Activated CD4-positive, alpha-beta T cell treated with anti-CD3 and anti-CD28 coated beads for 4 hours (primary cell): ENCODE measurements around the gene LTBP1.
"Not testable (repeated sequence)": the region's sequence is repeated elsewhere in the genome, so short reads cannot be mapped to it uniquely, and the experiment has no call there.

Experiments
- DNase-seq, 2 donors: peaks; one replicate each; pipeline ENCODE4 v3.0.0-alpha.2; 2020

LTBP1 gene

DNA sequence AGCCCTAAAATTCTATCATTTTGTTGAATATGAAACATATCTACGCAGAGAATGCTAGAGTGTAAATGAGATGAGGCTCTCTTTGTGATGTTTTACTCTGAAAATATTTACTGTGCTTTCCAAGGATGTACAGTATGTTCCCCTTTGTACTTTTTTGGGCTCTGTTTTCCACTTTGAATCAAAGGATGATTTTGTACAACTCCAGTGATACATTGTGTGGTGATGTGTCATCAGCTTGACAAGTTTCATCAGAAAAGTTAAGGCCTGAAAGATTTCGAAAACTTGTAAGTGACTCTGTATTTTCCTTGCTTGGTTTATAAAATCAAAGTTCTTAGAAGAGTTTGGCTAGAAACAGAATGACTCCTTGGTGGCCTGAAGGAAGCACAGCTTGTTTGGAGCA is 206.3 kb downstream of the LTBP1 start:
- DNase-seq = no peak

DNA sequence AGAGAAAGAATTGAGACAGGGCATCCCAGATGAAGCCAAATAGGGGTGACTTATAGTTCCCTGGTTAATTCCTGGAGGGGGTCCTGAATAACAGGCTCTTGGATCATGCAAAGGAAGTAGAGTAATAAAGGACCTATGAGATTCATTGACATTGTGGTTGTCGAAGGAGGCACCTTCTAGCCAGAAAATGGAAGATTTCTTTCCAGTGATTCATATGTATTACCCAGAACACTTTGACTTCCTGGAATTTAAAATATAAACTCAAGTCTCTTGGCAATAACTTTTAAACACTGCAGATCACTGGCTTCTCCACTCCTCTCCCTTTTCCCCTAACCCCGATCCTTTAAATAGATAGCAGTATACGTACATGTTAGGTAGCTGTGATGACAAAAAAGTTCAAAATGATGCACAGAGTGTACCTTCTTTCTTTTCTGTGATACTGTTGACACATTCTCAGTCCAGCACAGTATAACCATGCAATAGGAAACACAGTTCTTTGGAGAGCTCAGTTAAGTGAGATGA is 211.8 kb downstream of the LTBP1 start:
- no peak for DNase-seq

DNA sequence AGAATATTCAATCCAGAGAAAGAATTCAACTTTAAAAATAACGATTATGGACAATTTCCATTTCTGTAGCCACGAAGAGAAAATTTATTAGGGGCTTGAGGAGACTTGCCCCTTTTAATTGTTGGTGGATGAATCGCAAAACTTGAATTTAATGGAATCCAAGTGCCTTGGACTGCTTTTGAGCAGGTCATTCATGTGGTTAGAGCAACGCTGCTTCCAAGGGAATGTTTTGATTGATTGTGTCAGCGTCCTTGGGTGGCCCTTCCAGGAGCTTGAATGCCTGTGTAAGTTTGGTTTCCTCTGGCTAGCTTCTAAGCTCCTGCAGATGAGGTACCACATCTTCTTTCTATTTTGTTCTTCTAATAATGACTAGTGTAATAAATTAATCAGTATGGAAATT is 213.4 kb downstream of the LTBP1 start:
- no peak for DNase-seq

DNA sequence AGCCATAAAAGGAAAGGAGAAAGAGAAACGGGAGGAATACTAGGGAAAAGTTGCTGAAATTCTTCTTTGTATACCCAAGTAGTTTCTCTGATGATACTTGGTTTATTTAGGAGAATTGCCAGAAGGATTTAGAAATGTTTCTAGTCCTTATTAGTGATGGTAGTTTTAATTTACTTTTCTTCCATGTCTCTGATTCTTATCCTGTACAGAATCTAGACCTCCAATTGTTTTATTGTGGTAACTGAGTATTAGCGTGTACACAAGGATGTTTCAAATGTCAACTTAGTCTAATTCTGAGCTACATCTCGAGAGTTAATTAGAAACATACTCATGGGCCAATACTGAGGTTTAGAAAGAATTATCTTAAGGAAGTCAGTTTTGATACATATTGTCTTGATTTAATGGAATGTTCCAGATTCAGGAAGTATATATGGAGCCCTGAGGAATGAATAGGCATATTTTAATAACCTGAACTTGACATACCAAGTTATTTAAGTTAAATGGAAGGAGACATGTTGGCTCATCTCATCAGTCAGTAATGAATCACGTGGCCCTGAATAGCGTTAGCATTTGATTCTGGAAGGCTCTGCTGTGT is 219.6 kb downstream of the LTBP1 start:
- DNase-seq = no peak

DNA sequence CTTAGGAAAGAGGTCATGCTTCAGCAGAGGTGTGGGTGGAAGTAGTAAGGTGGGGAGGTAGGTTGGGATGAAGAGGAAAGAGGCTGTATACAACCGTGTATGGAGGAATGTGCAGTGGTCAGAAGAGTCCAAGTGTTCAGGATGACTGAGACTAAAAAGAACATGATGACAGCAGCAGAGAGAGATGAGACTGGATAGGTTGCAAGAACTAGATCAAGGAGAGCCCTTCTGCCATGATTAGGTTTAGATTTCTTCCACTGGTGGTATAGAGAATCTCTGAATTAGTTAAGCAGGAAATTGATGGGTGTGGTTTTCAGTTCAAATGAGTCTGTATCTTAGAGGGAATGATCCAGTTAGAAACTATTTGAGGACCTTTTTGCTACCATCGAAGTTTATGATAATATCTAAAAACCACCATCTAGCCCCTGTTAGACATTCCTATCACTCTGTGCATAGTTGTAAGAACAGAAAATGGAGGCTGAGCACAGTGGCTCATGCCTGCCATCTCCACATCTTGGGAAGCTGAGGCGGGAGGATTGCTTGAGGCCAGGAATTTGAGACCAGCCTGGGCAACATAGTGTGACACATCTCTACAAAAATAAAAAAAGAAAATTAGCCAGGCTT is 221.0 kb downstream of the LTBP1 start:
- DNase-seq = no peak

DNA sequence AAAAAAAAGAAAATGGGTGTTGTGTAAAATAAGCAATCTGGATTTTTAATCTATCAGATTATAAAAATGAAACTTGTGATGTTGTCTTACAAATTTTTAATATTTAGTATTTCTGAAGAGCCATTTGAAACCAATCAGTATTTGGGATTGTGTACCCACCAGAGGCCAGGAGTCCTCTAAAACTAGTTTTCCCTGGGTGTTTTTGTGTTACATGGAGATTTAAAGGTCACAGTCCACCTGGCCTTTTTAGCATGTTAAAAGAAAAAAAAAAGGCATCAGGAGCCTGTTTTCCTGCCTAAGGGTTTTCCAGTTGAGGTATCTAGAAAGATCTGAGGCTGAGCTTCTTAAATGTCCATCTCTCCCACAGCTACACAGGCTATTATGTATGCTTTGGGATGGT is 221.7 kb downstream of the LTBP1 start:
- DNase-seq = no peak

DNA sequence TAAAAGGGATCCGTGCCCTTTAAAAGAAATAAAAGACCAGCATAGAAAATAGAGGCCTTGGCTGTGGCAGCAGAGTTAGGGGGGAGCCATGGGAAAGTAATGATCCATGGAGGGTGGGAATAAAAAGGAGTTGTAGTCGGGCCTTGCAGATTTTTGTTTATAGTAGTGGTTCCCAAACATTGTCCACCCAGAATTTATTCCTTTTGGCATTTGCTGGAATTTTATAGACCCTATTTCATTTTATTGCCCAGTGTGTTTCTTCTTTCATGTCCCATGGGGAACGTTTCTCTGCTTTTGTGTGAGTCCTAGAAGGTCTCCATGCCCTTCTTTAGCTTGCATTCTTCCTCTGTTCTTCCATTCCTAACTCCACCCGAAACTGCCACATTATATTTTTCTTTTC is 222.2 kb downstream of the LTBP1 start:
- DNase-seq = no peak

DNA sequence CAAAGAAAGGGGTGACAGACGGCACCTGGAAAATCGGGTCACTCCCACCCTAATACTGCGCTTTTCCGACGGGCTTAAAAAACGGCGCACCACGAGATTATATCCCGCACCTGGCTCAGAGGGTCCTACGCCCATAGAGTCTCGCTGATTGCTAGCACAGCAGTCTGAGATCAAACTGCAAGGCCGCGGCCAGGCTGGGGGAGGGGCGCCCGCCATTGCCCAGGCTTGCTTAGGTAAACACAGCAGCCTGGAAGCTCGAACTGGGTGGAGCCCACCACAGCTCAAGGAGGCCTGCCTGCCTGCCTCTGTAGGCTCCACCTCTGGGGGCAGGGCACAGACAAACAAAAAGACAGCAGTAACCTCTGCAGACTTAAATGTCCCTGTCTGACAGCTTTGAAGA is 223.5 kb downstream of the LTBP1 start:
- not testable (repeated sequence) for DNase-seq

DNA sequence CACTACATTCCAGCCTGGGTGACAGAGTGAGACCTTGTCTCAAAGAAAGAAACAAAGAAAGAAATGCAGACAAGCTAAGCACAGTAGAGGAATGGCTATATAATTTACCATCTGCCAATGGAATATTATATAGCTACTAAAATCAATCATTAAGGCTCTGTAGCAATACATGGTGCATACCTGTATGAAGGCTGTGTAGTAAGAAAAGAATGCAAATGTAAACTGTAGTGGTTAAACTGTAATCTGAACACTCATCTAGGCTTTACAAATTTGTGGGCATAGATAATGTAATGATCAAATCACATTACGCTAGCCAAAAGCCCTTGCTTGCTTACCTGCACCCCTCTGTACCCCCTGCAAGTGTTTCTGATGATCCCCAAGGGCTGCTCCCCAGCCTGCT is 230.9 kb downstream of the LTBP1 start:
- no peak for DNase-seq

DNA sequence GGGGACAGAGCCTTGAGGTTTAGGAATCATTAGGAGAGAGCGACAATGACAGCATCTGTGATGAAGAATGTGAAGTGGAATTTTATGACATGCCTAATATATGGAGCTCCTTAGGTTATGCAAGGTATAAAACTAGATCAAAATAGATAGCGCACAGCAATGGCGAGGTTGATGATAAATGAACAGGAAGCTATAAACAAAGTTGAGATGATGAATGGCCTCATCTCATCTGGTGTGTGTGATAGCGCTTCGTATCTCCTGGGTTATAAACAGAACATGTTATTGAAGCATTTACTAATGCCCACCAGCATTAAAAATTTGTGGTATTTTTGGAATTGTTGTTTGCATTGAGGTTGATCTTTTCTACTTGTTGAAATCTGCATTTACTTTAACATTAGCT is 231.5 kb downstream of the LTBP1 start:
- DNase-seq = no peak

DNA sequence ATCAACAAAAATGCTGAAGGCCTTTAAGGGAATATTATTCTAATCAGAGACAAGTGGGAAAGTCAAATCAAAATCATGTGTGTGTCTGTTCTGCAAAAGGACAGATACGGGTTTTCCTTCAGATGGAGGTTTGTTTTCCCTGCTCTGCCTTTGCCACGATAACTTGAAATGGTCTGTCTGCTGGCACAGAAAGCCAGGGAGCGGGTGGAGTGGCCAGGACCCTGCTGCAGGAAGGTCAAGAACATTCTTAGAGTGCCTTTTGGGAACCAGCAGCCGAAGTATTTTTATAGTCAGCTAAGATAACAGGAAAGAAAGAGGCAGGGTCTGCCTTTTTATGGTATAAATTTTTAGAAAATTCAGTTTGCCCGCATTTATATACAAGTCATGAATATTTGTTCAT is 234.2 kb downstream of the LTBP1 start:
- no peak for DNase-seq

DNA sequence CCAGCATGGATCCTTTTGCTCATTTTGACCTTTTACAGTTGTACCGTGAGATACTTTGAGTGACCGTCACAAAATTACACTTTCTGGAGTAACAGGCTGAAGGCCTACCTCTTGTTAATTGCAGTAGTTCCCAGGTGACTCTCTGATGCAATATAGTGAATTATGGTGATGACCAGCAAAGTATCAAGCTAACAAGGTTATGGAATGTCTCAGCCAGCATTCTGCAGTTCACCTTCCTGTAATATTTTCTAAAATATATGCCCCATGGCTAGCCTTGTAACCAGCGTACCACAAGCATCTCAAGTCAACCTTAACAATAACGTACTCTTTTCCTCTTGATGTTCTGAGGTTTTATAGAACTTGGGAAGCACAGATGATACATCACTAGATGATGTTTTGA is 234.7 kb downstream of the LTBP1 start:
- DNase-seq = no peak

DNA sequence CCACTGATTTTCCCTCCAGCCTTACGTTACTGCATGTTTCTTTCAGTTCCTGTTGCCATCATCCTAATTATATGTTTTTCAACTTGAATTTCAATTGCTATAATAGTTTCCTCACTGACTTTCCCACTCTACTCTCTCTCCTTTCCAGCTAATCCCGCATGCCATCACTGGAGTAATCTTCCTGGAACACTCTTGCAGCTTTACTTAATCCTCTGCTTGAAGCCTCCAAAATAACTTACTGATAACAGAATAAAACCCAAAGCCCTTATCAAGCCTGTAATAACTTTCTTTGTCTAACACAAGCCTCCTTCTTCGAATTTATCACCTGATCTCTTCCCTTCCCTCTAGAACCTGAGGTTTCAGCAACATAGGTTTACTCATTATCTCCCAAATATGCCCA is 237.3 kb downstream of the LTBP1 start:
- DNase-seq = no peak

DNA sequence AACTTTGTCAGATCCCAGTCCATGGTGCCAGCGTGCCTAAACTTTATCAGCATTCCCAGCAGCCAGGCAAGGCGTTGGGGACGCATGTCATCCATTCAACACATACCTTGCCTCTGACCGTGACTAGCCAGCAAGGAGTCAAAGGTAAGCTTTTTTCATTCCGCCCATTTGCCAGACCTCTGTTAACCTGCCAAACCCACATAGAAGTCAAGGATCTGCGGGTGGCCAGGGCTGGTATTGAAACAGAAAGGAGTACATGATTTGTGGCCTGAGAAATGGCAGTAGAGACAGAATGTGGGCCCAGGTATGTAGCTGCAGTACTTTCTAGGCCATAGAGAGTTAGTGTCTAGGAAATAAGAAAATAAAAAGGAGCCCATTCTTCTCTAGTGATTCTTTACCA is 240.2 kb downstream of the LTBP1 start:
- DNase-seq = no peak

DNA sequence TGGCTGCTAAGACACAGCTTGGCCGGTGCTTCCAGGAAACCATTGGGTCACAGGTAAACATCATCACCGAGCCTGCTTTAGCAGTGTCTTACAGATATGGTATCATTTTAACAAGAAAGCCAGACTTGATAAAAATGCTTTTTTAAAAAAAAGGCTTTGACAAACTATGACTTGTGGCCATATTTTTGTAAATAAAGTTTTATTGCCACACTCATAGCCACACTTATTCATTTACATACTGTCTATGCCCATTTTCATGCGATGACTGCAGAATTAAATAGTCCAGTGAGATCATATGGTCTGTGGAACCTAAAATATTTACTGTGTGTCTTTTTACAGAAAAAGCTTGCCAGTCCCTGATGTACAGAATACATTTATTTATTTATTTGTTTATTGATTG is 242.0 kb downstream of the LTBP1 start:
- no peak for DNase-seq

DNA sequence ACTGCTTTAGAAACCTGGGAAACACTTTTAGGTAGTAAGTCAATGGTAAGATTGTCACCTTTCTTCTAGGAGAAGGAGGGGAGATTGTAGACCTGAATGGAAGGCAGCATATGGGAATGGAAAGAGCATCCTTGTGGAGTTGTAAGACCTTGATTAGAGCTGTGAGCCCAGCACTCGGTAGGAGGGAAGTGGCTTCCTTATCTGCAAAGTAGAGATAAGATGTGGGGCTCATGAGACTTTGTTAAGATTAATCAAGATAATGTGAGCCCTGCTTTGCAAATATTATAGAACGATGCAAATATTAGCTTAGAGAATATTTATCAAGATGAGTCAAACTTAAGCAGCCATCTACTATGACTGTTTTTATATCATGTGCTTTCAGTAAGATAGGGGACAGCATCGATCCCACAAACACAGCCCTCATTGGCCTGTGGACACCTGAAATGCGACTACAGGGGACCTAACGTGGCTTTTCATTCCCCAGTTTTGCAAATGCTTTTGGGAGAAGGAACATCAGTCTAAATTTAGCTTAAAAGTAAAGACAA is 243.7 kb downstream of the LTBP1 start:
- DNase-seq = no peak

DNA sequence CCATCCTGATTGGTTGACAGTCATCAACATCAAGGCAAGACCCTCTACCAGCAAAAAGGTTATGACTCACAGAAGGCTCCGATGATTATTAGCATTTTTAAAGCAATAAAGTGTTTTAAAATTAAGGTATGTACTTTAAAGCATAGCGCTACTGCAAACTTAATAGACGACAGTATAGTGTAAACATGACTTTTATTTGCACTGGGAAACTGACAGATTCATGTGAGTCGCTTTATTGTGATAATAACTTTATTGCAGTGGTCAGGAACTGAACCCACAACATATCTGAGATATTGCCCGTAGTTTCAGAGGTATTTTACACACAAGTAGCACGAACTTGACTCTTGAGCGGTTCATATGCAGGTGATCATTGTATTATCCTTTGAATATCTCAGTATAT is 249.1 kb downstream of the LTBP1 start:
- no peak for DNase-seq

DNA sequence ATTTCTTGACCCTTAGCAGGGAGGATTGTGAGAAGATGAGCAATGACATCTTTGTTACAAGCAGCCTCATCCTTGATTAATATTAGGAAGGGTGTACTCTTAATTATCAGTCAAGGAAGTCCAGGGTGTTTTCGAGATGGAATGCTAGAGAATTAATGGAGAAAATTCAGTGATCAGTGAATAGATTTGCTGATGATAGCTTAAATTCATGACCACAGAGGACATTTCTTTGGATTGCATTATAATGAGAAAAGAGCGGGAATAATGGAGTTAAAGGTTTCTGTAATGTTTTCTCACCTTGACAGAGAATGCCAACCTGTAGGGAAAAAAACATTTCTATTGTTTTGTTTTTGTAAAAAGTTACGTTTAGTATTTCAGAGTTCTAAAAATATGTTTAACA is 249.9 kb downstream of the LTBP1 start:
- no peak for DNase-seq

DNA sequence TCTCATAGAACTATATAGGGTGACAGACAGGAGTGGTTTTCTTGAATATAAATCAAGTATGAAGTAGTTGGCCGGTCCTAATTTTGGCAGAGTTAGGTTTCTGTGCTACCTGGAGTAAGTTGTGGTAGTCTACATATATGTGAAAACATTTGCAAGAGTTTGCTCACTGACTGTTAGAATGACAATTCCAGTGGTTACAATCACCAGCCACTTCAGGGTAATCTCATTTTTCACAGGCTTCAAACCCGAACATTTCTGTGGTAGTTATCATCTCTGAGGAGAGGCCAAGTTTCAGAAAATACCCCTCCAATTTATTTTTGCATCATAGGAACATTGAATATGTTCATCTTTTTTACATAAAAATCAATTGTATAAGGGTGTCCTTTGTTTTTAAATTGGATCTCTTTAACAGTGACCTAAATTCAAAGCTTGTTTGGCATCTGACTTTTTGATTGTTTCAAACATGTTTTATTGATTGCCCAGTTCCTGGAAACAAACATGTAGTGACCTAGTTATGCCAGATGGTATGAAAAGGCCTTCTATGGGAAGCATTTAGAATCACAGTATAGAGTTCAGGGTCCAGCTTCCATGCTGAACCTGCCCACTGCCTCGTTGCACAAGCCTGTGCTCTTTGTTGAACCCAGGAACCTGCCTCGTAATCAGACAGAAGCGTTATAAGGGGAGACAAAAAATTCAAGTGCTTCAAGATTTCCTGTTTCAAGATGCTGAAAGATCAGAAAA is 250.6 kb downstream of the LTBP1 start:
- DNase-seq = no peak

DNA sequence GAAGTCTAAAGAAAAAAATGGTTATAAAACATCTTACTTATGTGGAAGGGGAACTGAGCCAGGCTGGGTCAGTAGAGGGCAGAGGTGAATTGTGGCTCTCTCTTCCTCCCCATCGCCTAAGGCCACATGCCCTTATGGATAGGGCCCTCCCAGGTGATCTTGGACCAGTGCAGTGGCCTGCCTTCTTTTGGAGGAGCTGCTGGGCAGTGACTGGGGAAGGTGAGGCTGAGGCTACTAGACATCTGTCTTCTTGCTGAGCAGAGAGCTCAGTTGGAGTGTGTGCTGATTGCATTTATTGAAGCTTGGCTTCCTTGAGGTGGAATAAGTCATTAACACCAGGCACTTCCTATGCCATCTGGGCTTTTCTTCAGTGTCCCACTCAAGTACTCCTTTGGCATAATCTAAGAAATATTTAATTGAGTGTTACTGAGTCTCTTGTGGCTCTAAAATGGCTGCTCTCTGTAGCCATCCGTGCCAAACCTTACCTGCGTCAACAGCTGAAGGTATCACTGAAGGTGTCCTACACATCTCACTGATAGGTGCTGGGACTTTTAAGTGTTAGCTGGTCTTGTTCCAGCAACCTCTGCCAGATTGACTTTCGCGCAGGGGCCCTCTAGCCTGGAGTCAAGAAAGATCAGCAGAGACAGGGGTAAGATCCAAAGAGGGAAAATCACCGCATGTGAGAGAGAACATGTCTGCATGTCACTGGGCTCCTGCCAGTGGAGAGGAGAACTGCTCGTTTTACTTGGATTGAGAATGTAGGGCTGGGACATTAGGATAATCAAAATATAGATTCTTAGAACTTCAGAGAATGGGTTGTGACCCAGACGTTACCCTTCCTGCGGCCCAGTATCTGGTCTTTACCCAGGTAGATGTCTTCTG is 256.1 kb downstream of the LTBP1 start:
- no peak for DNase-seq

DNA sequence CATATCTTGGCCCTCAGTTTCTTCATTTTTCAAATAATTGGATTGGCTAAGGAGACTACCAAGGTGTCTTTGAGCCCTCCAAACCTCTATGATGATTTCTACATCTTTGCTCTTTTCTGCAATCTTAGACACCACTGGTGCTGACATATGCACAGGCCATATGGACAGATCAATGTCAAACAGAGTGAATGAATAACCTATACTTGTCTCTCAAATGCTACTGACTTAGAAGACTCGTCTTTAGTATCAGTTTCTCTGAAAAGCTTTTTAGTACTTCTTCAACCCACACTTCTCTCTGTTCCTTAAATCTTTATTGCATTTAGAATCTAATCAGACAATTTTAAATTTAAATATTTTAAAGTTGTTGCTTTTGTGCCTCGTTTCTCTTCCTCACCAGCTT is 258.2 kb downstream of the LTBP1 start:
- no peak for DNase-seq

DNA sequence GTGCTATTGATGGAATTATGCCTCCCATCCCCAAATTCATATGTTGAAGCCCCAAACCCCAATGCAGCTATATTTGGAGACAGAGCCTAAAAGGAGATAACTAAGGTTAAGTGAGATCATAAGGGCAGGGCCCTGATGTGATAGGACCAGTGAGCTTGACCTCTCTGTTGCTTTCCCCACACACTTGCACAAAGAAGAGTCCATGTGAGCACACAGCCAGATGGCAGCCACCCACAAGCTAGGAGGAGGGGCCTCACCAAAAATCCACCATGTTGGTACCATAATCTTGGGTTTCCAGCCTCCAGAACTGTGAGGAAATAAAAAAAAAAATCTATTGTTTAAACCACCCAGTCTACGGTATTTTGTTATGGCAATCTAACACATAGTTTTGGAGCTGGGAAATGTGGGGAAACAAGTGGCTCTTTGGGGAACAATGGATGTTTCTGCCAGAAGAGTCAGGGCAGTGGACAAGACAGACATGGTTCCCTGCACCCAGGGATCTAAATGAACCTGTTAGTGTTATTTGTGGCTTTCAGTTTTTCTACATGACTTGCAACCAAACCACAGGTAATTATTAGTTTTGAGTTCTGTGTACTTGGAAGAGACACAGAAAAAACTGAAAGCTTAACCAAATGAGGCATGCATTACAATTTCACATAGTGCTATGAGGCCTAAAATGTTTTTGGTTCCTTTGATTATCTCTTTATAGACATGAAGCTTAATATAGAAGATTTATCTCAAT is 259.1 kb downstream of the LTBP1 start:
- no peak for DNase-seq
